ENCODE measurements around the gene TMEM161A.

- no peak for TF ChIP-seq YY1 (IDR thresholded peaks at IDR 0.05; ENCODE audit: insufficient read depth, insufficient read length)
- TF ChIP-seq ZNF274 (IDR thresholded peaks at IDR 0.05; ENCODE audit: low read depth, low read length), result no peak
Measured at GRCh38 chr19:19137556-19138108, 646 bp downstream of the TMEM161A start.

Measured in NT2/D1 (cell line).